NAMALWA (cell line): ENCODE data around the gene GALNT10.

Experiments used
- DNase-seq: peaks from one replicate; pipeline ENCODE4 v3.0.0-alpha.2; 2015; ENCODE audit warnings: low spot score

GALNT10 gene

GRCh38 chr5:154179846-154180710 is 10.5 kb upstream of the GALNT10 start:
- peak; percentile 76 for DNase-seq

- no peak for DNase-seq
Measured at GRCh38 chr5:154181161-154181560, 9.4 kb upstream of the GALNT10 start.

- DNase-seq, result no peak
Measured at GRCh38 chr5:154189256-154189818, 1.2 kb upstream of the GALNT10 start.

GRCh38 chr5:154189819-154190594 is 526 bp upstream of the GALNT10 start:
- DNase-seq, result peak; percentile 84

- peak; percentile 12 for DNase-seq
Measured at GRCh38 chr5:154191467-154192261, 1.1 kb downstream of the GALNT10 start.

GRCh38 chr5:154193283-154193682 is 2.8 kb downstream of the GALNT10 start:
- DNase-seq, result no peak

- DNase-seq, result no peak
Measured at GRCh38 chr5:154193701-154194121, 3.2 kb downstream of the GALNT10 start.

- no peak for DNase-seq
Measured at GRCh38 chr5:154194345-154195329, 4.1 kb downstream of the GALNT10 start.

- DNase-seq, result no peak
Measured at GRCh38 chr5:154196281-154196680, 5.7 kb downstream of the GALNT10 start.

GRCh38 chr5:154196955-154197652 is 6.6 kb downstream of the GALNT10 start:
- DNase-seq, result peak; percentile 37

- no peak for DNase-seq
Measured at GRCh38 chr5:154197801-154198491, 7.4 kb downstream of the GALNT10 start.

- DNase-seq, result no peak
Measured at GRCh38 chr5:154198611-154199230, 8.2 kb downstream of the GALNT10 start.

- no peak for DNase-seq
Measured at GRCh38 chr5:154199263-154199662, 8.7 kb downstream of the GALNT10 start.

GRCh38 chr5:154199671-154200220 is 9.2 kb downstream of the GALNT10 start:
- DNase-seq, result no peak

GRCh38 chr5:154200221-154200620 is 9.7 kb downstream of the GALNT10 start:
- no peak for DNase-seq

- no peak for DNase-seq
Measured at GRCh38 chr5:154201108-154201769, 10.7 kb downstream of the GALNT10 start.

- DNase-seq, result no peak
Measured at GRCh38 chr5:154202379-154203260, 12.1 kb downstream of the GALNT10 start.
